K562 (cell line): ENCODE measurements around the gene LPAR2.

Experiments used
- BDP1 ChIP-seq: IDR thresholded peaks from 3 replicates; pipeline ENCODE4 v1.6.1; 2011; ENCODE audit not compliant: insufficient read length, insufficient read depth
- BHLHE40 ChIP-seq: IDR thresholded peaks from 2 replicates; pipeline ENCODE4 v1.6.1; 2011; ENCODE audit warnings: low read length, improper control_type of control experiment
- POLR2A ChIP-seq: fragments of 450-650 bp; conservative IDR thresholded peaks from 2 replicates; pipeline ENCODE4 v1.6.1; 2016
- POLR2AphosphoS5 ChIP-seq: IDR thresholded peaks from 2 replicates; pipeline ENCODE4 v1.6.1; 2011; ENCODE audit warnings: mild to moderate bottlenecking, low read depth, low read length, moderate library complexity; ENCODE audit not compliant: control insufficient read depth, insufficient read depth
- ZNF239 ChIP-seq: fragments of 250-450 bp; sonication (Bioruptor Pico); IDR thresholded peaks from 2 replicates; pipeline ENCODE4 v1.4.0; 2020; ENCODE audit warnings: mild to moderate bottlenecking
- TF ChIP-seq, protein P1 (sequence below), 3 experiments: IDR thresholded peaks in 2 of 3; conservative IDR thresholded peaks in 1 of 3; 2 replicates each; pipeline ENCODE4 v1.5.1; 2011 to 2012; ENCODE audit warnings: low read length in 3 of 3, mild to moderate bottlenecking in 3 of 3, control low read depth in 2 of 3, improper control_type of control experiment in 1 of 3, inconsistent platforms in 1 of 3, low read depth in 1 of 3, mixed read lengths in 1 of 3, moderate library complexity in 1 of 3; ENCODE audit not compliant: insufficient read depth in 2 of 3

DNA sequence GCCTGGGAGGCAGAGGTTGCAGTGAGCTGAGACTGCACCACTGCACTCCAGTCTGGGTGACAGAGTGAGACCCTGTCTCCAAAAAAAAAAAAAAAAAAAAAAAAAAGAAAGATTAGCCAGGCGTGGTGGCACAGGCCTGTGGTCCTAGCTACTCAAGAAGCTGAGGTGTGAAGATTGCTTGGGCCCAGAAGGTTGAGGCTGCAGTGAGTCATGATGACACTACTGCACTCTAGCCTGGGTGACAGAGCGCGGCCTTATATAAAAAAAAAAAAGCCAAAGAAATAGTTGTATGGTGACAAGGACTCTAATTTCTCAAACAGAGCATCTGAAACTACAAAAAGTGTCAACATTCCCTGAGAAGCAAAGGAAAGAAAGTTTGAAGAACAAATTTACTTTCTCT is 12.9 kb downstream of the LPAR2 start:
- TF ChIP-seq, protein P1, sequence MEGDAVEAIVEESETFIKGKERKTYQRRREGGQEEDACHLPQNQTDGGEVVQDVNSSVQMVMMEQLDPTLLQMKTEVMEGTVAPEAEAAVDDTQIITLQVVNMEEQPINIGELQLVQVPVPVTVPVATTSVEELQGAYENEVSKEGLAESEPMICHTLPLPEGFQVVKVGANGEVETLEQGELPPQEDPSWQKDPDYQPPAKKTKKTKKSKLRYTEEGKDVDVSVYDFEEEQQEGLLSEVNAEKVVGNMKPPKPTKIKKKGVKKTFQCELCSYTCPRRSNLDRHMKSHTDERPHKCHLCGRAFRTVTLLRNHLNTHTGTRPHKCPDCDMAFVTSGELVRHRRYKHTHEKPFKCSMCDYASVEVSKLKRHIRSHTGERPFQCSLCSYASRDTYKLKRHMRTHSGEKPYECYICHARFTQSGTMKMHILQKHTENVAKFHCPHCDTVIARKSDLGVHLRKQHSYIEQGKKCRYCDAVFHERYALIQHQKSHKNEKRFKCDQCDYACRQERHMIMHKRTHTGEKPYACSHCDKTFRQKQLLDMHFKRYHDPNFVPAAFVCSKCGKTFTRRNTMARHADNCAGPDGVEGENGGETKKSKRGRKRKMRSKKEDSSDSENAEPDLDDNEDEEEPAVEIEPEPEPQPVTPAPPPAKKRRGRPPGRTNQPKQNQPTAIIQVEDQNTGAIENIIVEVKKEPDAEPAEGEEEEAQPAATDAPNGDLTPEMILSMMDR (IDR thresholded peaks at IDR 0.05 in 2 of 3, conservative IDR thresholded peaks at IDR 0.05 in 1 of 3; ENCODE audit: insufficient read depth in 2 of 3, low read depth in 1 of 3, low read length in 3 of 3): no peak
- no peak for TF ChIP-seq BDP1
- no peak for TF ChIP-seq POLR2A
- no peak for TF ChIP-seq BHLHE40
- no peak for TF ChIP-seq ZNF239 (CRISPR knock-in tag)
- no peak for TF ChIP-seq POLR2AphosphoS5
